ENCODE results near the gene CCDC88C. TPM values are rescaled to one million over a fixed set of nuclear protein-coding genes. Genes with fewer than 3 reads are reported as not detected.
"Not testable (repeated sequence)": the region's sequence is repeated elsewhere in the genome, so short reads cannot be mapped to it uniquely, and the experiment has no call there.

The CCDC88C gene
- total RNA-seq, 6 experiments from 2014 or later: 0.09 to 0.61 (median 0.19) TPM; not detected in 3

GRCh38 chr14:91229743-91230200 lies 187.8 kb downstream of the CCDC88C start:
- Mint-ChIP-seq H3K27ac (peak overlapping the region; percentile 87), H3K9me3 (peaks cover 10% of the 10 kb centered on the region), H3K4me3 (peak overlapping the region; percentile 11; the same call in 1 of the 2 replicates), H3K4me1 (ENCODE audit: low read depth) (peaks cover 57% of the 10 kb centered on the region), H3K27me3 (ENCODE audit: insufficient read depth) (no peaks in the 10 kb centered on the region; the same call in 1 of the 2 replicates), H3K36me3 (ENCODE audit: low read depth) (peaks cover 21% of the 10 kb centered on the region)
- no peak for TF ChIP-seq CTCF (IDR thresholded peaks at IDR 0.05)
- DNase-seq: peak; percentile 57

- no peak for DNase-seq
- Mint-ChIP-seq H3K4me1 (ENCODE audit: low read depth) (peaks cover 59% of the 10 kb centered on the region), H3K27ac (peak overlapping the region; percentile 87), H3K4me3 (no peak overlapping the region), H3K36me3 (ENCODE audit: low read depth) (peaks cover 17% of the 10 kb centered on the region), H3K9me3 (peaks cover 10% of the 10 kb centered on the region), H3K27me3 (ENCODE audit: insufficient read depth) (no peaks in the 10 kb centered on the region; the same call in 1 of the 2 replicates)
- TF ChIP-seq CTCF (IDR thresholded peaks at IDR 0.05): no peak
Measured at GRCh38 chr14:91229005-91229382, 188.6 kb downstream of the CCDC88C start.

- Mint-ChIP-seq H3K4me3 (no peak overlapping the region), H3K36me3 (ENCODE audit: low read depth) (peaks cover 17% of the 10 kb centered on the region), H3K27ac (peak overlapping the region; percentile 76), H3K27me3 (ENCODE audit: insufficient read depth) (no peaks in the 10 kb centered on the region; the same call in 1 of the 2 replicates), H3K4me1 (ENCODE audit: low read depth) (peaks cover 59% of the 10 kb centered on the region), H3K9me3 (peaks cover 10% of the 10 kb centered on the region)
- peak; percentile 49 for DNase-seq
- no peak for TF ChIP-seq CTCF (IDR thresholded peaks at IDR 0.05)
Measured at GRCh38 chr14:91228112-91229004, 189.3 kb downstream of the CCDC88C start.

- Mint-ChIP-seq H3K27ac (no peak overlapping the region), H3K27me3 (ENCODE audit: insufficient read depth) (no peaks in the 10 kb centered on the region; the same call in 1 of the 2 replicates), H3K9me3 (peaks cover 10% of the 10 kb centered on the region), H3K4me1 (ENCODE audit: low read depth) (peaks cover 66% of the 10 kb centered on the region), H3K36me3 (ENCODE audit: low read depth) (peaks cover 18% of the 10 kb centered on the region), H3K4me3 (no peak overlapping the region)
- TF ChIP-seq CTCF (IDR thresholded peaks at IDR 0.05): no peak
- no peak for DNase-seq
Measured at GRCh38 chr14:91227183-91227628, 190.4 kb downstream of the CCDC88C start.

- H3K27ac Mint-ChIP-seq; H3K27me3 Mint-ChIP-seq (ENCODE audit: insufficient read depth); H3K4me3 Mint-ChIP-seq; DNase-seq; H3K9me3 Mint-ChIP-seq: not testable (repeated sequence)
- peaks cover 59% of the 10 kb centered on the region for H3K4me1 Mint-ChIP-seq (ENCODE audit: low read depth)
- peaks cover 23% of the 10 kb centered on the region for H3K36me3 Mint-ChIP-seq (ENCODE audit: low read depth)
Measured at GRCh38 chr14:91226360-91226759, 191.3 kb downstream of the CCDC88C start.

GRCh38 chr14:91225025-91225424 lies 192.6 kb downstream of the CCDC88C start:
- TF ChIP-seq CTCF (IDR thresholded peaks at IDR 0.05): no peak
- H3K9me3 Mint-ChIP-seq: no peaks in the 10 kb centered on the region
- no peak for DNase-seq
- H3K4me3 Mint-ChIP-seq: no peak overlapping the region
- H3K27ac Mint-ChIP-seq: no peak overlapping the region
- H3K36me3 Mint-ChIP-seq (ENCODE audit: low read depth): peaks cover 14% of the 10 kb centered on the region
- H3K4me1 Mint-ChIP-seq (ENCODE audit: low read depth): peaks cover 46% of the 10 kb centered on the region
- H3K27me3 Mint-ChIP-seq (ENCODE audit: insufficient read depth): no peaks in the 10 kb centered on the region; the same call in 1 of the 2 replicates

Data from HFFc6 (cell line).